IPS-NIHi11 (cell line): Measurements from ENCODE around the gene LHFPL4.
"Not testable (repeated sequence)": the region's sequence is repeated elsewhere in the genome, so short reads cannot be mapped to it uniquely, and the experiment has no call there.

Experiments
- DNase-seq: peaks from one replicate; pipeline ENCODE4 v3.0.0; 2012; ENCODE audit warnings: mixed read lengths, low spot score

Gene LHFPL4

DNA sequence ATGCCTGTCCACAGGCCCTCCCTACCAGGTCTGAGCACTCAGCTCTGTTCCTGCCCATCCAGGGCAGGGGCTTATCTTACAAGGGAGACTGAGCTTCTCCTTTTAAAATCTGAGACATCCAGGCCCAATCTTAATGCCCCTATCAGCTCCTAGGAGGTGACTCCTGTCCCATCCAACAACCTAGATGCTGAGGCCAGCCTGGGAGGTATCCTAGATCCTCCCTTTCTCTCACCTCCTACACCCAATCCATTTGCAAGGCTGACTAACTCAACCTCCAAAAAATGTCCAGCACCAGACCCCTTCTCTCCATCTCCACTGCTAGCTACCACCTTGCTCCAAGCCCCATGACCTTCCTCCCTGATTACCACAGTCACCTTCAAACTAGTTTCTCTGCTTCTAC, 17.4 kb downstream of the LHFPL4 start:
- no peak for DNase-seq

DNA sequence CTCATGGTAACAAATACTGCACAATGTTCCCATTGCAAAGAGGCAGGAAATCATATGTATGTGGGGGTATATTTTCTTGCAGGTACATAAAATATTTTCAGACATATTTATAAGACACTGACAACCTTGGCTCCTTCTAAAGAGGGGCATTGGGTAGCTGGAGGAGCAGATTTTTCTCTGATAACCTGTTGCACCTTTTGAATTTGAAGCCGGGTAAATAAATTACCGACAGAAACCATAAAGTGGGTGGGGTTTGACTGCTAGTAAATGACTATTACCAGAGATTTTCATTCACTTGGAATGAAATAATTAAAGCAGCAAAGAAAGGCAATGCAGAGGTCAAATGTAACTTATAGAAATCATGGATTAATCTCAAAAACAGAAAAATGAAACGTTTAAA, 19.2 kb downstream of the LHFPL4 start:
- DNase-seq, result no peak

DNA sequence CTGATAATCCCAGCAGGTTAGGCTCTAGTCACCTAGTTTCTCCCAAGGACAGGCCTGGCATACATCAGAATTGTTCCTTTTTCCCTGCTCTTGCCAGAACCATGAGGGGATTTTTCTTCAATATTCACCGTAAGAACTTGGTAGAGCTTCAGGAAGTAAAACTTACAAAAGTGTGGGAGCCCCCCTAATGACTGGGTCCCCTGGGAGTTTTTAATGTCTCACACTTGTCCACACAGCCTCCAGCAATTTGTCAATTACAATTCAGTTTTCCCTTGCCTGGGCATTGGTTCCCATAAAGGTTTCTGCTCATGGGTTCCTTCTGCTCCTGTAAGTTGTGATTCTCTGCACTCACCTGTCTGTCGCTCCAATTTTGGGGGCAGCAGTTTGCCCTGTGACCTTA, 28.5 kb downstream of the LHFPL4 start:
- no peak for DNase-seq

DNA sequence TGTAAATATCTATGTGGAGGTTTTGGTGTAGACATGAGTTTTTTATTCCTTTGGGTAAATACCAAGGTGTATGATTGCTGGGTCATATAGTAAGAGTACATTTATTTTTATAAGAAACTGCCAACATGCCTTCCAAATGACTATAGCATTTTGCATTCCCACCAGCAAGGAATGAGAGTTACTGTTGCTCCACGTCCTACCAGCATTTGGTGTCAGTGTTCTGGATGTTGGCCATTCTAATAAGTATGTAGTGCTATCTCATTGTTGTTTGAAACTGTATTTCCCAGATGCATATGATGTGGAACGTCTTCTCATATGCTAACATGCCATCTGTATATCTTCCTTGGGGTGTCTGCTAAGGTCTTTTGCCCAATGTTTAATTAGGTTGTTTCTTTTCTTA, 38.7 kb downstream of the LHFPL4 start:
- DNase-seq, result no peak

DNA sequence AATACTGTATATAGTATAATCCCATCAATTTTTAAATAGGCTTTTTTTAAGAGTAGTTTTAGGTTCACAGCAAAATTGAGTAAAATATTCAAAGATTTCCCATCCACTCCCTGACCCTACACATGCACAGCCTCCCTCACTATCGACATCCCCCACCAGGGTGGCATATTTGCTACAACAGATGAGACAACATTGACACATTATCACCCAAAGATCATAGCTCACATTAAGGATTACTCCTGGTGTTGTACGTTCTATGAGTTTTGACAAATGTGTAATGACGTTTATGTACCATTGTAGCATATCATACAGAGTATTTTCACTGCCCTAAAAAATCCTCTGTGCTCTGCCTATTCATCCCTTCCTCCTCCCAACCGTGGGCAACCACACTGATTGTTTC, 39.3 kb downstream of the LHFPL4 start:
- DNase-seq, result no peak

DNA sequence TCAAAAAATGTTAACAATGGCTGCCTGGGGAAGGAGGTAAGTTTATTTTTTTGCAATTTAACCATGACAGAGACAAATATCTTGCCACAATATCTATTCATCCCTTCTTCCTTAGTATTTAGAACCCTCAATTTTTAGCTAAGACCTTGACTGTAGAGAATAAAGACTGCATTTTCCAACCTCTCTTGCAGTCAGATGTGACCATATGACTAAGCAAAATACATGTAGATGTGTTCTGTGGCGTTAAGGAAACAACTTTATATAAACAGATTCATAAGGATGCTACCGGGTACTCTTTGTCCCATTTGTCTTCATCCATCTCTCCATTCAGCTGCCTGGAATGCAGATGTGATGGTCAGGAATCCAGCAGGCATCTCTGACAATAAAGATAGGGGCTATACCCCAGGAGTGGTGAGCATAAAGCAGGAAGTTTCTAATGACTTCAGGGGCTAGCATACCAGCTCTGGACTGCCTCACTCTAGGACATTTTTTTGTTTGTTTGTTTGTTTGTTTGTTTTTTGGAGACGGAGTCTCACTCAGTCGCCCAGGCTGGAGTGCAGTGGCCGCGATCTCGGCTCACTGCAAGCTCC, 41.1 kb downstream of the LHFPL4 start:
- no peak for DNase-seq

DNA sequence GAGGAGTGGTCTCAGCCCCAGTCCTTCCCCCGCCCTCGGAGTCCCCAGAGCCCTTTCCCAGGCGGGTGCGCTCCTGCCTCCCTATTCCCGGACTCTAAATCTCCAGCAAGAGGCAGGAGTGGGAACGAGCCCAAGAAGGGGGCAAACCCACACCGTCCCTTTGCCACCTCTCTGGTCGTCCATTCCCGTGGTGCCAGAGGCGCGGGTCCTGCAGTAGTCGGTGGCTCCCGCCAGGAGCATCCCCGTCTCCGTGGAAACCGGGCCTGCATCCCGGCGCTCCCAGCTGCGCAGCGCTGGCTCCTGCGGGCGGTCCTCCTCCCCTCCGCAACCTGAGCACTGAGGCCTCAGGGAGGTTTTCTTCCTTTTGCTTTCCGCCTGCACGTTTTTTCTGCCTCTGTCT, 44.8 kb downstream of the LHFPL4 start:
- peak; percentile 61 for DNase-seq

DNA sequence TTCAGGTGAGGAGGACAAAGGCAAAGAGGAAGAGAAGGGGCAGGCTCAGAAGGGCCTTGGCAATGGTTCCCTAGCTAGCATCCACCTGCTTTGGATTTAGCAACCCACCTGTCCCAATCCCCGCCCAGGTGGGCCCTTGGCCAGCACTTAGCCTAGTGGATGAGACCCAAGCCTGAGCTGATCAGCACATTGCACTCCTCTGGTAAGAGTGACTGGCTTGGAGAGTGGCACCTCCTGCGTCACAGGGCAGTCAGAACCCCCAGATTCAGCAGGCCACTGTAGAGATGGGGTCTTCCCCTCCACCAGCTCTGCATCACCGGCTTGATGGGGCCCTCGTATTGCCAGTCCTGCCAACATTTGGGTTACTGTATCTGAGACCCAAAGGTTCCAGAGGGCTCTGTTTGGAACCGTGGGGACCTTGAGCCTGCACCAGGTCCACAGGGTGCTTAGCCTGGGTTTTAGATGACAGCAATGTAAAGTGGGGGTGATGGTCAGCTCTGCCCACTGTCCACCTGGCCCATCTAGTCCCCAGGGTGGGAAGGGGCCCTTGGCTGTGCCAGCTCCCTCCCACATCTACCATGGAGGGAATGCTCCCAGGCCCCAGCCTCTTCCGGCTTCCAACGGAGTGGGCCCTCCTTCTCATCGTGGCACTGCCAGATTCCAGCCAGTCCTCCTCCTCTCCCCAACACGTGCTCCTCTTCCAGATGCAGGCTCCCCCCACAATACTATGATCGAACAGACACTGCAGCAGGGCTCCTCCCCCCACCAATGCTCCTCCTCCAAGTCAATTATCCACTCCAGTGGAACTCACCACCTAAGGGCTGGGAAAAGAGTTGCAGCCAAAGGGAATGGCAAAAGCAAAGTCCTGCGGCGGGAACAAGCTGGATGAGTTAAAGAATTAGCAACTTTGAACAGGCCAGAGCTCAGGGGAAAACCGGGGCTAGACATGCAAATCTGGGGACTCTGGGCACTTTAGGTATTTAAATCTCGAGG, 45.7 kb downstream of the LHFPL4 start:
- no peak for DNase-seq

DNA sequence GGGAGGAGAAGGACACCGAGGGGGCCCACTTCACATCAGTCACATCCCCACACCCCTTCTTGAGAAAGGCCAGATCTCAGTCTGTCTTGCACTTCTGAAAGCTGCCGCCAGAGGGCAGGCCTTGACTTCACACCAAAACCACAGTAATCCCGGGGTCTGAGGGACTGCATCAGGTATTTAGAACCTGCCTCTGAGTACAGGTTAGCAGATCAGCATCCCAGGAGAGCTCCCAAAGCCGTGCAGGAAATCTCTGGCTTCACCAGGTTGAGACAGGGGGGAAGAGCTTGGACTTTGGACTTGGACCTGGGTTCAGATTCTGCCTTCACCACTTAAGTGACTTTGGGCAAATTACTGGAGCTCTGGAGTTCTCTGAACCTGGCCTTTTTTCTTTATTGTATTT, 50.3 kb downstream of the LHFPL4 start:
- DNase-seq, result peak; percentile 82

DNA sequence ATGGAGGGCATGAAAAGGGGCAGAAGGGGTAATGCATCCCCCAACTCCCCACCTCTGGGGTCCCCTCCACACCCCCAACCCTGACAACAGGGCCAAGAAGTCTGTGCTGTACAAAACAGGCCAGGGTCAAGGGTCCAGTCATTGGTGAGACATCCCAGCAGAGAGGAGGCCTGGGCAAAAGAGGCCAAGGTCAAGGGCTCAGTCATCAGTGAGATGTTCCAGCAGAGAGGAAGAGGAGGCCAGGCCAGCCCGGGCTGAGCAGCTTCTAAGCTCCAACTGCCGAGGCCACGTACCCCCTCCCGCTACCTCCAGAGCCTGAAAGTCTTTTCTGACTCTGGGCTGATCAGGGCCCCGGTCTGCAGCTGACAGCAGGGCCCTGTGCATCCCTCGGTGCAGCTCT, 52.4 kb downstream of the LHFPL4 start:
- no peak for DNase-seq

DNA sequence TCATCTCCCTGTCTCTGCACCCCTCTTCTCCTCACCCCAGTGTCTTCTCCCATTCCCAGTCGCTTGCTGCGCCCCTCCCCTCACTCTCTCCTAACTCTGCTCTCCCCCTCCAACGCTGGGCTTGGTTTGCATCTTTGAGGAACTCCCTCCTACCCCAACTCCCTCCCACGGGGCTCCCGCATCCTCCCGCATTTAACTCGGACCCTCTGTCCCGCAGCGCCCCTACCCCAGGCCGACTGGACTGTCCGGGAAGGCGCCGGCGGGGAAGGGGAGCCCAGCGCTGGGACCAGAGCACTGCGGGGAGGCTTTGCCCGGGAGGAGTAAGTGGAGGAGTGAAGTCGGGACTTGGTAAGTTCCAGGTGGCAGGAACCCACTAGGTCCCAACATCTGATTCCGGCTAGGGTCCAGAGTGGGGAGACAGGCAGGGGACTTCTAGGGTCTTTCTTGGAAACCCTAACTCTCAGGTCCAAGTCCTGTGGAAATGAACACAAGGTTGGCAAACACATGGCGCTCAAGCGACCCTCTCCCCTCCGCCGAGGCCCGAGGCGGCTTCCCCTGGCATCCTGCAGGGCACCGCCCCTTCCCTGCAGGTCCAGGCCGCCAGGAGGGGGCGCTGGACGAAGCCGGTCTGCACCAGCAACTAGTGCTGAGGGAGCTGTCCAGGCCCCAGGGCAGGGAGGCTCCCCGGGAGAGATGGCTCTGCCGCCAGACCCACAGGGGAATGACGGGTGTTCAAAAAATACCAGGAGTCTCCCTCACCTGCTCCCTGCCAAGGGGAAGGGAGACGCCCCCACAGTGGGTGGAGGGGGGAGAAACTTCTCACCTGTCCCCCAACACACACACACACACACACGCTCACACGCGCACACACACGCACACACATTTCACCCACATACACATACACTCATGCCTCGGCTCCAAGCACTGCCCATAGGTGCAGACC, 53.2 kb downstream of the LHFPL4 start:
- DNase-seq, result peak; percentile 98

DNA sequence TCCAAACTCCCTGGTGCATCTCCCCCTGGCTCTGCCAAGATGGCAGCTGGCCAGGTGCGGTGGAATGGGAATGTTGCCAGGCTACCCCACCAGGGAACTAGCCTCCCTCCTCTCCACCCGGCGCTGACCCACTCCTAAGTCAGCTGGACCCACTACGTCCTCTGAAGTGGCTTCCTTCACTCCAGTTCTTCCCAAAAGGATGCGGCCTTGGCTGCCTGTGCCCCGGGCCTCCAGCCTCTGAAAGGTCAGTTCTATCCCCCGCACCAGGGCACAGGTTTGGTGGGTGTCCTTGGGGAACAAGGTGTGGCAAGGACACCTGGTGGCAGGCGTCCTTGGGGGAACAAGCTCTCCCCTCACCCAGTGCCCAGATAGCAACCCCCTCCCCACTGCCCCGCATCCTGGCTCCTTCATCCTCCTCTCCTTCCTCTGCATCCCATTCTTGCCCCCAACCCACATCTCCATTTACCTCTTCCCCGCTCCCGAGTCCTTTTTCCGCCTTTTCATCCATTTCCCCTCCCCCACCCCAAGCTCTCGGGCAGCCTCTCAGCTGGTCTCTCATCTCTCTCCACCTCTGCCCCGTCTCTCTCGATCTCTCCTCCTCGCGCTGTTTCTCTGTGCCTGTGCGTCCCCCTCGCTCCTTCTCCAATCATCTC, 54.0 kb downstream of the LHFPL4 start:
- DNase-seq, result peak; percentile 67

DNA sequence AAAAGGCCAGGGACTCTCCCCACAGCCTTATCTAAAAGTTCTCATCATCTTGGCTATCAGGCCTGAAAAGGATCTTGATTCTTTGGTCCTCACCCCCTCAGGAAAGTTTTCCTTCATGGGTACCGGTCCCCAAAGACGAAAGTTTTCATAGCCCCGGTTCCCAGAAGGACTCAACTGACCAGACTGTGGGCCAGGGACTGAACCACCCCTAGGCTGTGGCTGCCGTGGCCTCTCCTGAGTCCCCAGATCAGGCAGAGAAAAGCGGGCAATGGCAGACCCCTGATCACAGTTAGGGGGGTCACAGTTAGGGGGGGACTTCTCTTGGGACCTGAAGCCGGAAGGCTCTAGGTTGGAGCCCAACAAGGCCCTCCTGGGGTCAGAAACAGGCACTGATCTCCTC, 54.8 kb downstream of the LHFPL4 start:
- DNase-seq, result no peak

DNA sequence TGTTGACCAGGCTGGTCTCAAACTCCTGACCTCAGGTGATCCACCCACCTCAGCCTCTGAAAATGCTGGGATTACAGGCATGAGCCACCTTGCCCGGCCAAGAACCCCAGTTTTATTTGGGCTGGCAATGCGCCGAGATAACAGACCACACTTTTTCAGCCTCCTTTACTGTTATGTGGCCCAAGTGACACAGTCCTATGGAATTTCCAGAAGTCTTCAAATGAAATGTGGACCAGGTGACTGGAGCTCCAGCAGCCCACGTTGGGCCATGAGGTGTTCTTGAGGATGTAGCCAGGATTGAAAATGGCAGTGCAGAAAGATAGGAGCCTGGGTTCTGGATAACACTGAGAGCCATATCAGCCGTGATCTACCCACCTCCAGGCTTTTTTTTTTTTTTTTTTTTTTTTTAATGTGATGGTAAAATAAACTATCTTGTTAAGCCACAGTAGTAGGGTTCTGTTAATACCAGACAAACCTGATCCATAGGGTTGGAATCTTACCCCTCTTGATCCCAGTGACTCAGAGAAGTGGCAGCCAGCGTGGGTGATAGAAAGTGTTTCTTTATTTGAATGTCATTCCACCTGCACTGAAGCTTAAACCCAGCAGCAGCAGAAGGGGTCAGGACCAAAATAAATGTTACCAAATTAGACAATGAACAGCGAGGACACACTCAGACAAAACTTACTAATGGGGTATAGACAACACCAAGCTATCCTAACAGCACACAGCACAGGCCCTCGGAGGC, 55.6 kb downstream of the LHFPL4 start:
- no peak for DNase-seq

DNA sequence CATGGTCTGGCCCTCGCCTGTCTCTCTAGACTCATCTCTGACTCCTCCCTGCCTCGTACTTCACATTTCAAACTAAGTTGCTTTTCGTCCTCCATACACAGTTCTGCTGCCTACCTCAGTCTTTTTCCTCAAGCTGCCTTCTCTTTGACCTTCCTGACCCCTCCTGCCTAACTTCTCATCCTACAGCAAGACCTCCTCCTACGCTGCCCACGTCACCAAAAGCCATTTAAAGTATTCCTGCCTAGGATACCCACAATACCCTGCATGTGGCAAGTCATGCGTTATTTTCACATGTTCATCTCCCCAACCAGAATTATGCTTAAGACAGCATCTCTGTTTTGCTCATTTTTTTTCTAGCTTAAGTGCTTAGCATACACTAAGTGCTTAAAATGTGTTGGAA, 56.7 kb downstream of the LHFPL4 start:
- DNase-seq, result no peak

DNA sequence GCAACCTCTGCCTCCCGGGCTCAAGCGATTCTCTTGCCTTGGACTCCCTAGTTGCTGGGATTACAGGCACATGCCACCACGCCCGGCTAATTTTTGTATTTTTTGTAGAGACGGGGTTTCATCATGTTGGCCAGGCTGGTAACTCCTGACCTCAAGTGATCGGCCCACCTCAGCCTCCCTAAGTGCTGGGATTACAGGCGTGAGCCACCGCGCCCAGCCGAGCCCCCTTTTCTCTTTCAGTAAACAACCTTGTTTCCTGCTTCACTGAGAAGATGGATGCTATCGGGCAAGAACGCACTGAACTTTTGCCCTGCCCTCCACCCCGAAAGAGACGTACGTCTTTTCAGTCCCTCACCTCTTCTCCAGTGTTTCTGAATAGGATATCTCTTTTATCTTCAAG, 59.6 kb downstream of the LHFPL4 start:
- DNase-seq, result not testable (repeated sequence)

DNA sequence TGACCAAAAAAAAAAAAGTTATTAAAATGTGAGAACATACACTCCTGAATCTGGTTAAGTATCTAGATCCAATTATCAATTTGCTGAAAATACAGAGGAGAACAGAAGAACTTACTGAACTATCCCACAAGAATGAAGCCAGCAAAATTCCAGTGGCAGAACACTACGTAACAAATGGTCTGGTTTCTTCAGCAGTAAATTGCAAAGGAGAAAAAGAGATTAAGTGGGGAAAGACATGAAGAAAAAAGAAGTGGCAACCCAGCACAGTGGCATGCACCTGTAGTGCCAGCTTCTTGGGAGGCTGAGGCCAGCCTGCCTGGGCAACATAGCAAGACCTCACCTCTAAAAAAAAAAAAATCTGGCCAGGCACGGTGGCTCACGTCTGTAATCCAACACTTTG, 62.1 kb downstream of the LHFPL4 start:
- no peak for DNase-seq

DNA sequence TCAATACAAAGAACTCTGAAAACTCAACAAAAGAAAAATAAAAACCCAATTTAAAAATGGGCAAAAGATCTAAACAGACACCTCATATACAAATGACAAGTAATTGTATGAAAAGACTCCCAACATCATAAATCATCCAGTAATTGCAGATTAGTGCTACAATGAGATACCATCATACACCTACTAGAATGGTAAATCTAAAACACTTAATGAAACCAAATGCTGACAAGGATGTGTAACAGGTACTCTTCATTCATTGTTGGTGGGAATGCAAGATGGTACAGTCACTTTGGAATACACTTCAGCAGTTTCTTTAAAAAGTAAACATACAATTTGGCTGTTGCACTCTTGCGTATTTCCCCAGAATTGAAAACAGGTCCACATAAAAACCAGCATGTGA, 68.4 kb downstream of the LHFPL4 start:
- DNase-seq, result no peak

DNA sequence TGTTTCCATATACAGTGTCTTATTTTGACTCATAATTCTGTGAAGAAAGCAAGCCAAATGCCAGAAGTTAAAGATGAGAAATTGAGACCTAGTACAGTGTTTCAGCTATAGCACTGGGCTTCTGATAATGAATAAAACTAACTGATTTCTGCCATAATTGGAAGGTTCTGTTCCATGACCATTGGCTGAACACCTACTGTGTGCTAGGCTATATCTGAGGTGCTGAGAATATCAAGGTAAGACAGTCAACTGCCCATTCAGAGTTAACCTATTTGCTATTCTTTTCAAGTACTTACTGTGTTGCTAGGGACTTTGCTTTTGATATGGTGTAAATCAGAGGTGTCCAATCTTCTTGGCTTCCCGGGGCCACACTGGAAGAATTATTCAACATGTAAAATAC, 73.4 kb downstream of the LHFPL4 start:
- no peak for DNase-seq

DNA sequence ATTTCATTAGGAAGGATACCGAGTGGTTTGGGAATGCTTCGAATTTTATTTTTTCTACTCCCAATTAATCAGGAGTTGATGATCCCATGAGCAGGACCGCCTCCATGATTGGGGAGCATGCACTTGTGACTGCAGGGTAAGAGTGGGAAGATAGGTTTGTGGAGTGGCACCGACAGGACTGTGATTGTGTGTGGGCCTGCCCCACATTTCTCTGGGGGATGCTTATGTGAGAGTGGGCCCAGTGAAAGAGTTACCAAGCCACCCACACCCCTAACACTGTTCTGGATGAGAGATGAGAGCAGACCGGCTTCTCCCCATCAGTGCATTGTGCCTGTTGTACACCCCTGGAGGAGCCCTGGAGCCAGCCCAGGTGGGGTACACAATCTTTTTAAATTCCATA, 76.7 kb downstream of the LHFPL4 start:
- no peak for DNase-seq

DNA sequence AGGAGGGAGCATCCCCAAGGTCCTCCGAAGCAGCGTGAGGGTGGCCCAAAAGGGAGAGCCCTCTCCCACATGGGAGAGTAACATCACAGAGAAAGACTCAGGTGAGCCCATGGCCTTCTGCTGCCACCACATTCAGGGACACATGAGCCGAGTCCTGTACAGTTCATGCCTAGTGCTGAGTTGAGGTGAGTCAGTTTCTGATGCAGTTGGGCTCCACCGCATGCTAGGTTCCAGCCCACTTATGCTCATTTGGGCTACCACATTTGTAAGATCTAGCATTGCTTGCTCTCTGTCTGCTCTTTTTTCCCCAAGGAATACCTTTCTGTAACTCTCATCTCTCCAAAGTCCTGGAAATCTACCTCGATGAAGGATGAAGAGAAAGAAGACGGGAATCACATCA, 79.1 kb downstream of the LHFPL4 start:
- DNase-seq, result no peak
